RPMI8226 (cell line): ENCODE results near the gene TMPRSS11A.

Source experiments
- DNase-seq: peaks from one replicate; pipeline ENCODE4 v3.0.0-alpha.2; 2015

The TMPRSS11A gene

DNA sequence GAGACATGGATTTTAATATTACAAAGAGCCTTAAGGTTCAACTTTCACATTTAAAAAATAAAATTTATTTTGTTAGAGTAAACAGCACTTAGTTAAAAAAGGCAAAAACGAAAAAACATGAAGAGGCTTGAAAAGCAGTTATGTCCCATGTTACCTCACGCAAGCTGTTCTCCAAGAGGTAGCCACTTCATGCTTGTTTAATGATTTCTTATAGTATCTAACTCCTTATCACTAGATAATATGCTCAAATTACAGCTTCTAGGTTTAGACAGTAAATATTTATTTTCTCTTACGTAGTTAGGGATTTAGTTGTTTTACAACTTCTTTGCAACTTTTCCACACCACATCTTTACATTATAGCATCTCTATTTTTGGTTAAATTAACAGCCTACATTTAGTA lies 51.7 kb downstream of the TMPRSS11A start:
- DNase-seq = no peak

- DNase-seq = no peak
These were observed 52.2 kb downstream of the TMPRSS11A start for GRCh38 chr4:67911141-67911540.

- DNase-seq = no peak
These were observed 52.7 kb downstream of the TMPRSS11A start for GRCh38 chr4:67910585-67910905.

DNA sequence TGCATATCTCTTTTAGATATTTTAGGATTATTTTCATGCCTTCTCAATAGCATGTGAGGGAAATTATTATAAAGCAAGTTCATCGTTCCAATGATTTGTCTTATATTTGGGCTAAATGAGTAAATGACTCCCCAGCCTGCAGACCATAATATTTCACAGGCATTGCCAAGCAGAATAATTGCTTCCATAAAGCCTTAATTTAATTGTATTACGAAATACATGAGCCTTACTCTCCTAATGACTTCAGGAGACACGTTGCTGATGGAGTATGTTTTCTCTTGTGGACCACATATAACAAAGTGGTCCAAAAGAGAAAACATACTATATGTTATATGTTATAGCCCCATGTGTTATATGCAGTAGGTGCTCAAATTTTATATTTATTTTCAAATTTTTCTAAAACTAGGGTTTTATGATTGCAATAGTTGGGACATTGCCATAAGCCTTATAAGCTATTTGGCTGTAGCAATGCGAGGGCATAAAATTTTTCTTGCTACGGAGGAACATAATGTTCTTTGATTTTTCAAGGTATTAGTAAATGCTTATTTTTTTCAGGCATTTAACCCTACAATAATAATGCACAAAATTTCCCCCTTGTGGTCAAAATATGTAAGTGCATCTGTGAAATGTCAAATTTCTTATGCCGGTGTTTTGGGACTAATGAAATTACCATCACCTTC lies 53.2 kb downstream of the TMPRSS11A start:
- peak; percentile 20 for DNase-seq

DNA sequence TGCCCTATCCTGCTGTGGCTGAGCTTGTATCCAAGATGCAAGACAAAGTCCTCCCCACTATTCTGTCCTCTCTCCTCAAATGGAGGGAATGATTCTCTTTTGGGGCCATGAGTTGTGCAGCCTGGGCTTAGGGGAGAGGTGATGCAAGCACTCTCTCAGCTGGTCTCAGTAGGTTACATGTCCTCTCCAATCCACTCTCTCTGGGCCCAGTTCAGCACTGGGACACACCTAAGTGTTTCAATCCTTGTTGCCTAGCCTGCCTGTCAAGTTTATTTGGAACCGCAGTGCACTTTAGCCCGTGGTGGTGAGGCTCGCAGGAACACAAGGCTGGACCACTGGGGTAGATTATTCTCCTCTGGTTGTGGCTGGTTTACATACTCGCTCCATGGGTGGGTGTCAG lies 55.6 kb downstream of the TMPRSS11A start:
- no peak for DNase-seq

- DNase-seq = no peak
These were observed 64.2 kb downstream of the TMPRSS11A start for GRCh38 chr4:67899096-67899495.

GRCh38 chr4:67897686-67898085 lies 65.6 kb downstream of the TMPRSS11A start:
- DNase-seq = no peak

GRCh38 chr4:67896421-67897065 lies 66.8 kb downstream of the TMPRSS11A start:
- DNase-seq = no peak

GRCh38 chr4:67894659-67895058 lies 68.6 kb downstream of the TMPRSS11A start:
- no peak for DNase-seq

DNA sequence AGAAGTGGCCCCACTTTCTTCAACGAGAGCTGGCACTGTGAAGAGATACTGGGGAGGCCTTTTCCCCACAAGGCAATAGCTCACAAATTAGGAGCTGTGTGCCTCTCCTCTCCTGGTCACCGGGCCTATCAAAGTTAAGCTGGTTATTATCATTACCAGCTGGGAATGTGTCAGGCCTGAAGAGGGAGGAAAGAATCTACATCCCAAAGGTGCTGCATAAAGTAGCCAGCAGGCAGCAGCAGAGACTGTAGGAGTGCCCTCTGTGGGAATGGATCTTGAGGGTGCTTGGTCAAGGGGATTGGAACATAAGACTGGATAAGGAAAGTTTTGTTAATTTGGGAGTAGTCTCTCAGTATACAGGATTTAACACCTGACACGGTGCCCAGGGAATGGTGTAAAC lies 70.4 kb downstream of the TMPRSS11A start:
- DNase-seq = no peak

DNA sequence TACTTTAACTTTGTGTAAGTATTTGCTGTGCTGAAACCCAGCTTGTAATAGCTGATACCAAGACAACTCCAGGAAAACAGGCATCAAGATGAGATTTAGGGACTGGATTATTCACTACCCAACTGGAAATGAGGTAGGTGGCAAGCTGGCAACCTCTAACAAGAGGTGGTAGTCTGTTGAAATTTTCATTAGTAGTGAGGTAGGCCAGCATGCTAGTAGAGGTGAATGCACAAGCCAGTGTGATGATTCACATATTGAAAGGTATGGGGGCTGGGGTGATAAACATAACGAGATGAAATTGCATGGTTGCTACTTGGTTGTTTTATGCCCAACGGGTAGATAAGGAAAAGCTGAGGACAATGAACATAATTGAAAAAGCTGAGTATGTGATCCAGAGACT lies 71.0 kb downstream of the TMPRSS11A start:
- no peak for DNase-seq

GRCh38 chr4:67891645-67892044 lies 71.6 kb downstream of the TMPRSS11A start:
- no peak for DNase-seq

DNA sequence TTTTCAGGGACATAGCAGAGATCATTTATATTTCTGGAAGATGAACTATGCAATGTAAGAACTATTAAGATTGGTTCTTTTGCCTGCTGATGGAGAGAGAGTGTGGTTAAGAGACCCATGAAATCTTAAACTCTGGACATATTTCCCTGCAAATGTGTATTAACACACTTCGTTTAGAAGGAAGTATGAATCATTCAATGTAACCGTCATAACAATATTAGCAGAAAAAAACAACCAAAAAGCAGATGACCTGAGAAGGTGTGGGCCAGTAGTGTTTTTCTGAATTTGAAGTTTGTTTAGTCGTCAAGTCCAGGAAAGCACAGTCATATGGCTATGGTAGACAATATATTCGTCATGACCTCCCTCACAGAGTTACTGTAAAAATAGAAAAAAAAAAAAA lies 77.0 kb downstream of the TMPRSS11A start:
- DNase-seq = no peak

- no peak for DNase-seq
These were observed 77.5 kb downstream of the TMPRSS11A start for GRCh38 chr4:67885762-67886161.

- DNase-seq = no peak
These were observed 78.6 kb downstream of the TMPRSS11A start for GRCh38 chr4:67884701-67885100.

GRCh38 chr4:67883902-67884301 lies 79.4 kb downstream of the TMPRSS11A start, which contains the start of gene TMPRSS11D:
Gene TMPRSS11D (minus strand): TSS chr4:67884002. CDS start chr4:67883933, 69 bp downstream.
- DNase-seq = no peak

DNA sequence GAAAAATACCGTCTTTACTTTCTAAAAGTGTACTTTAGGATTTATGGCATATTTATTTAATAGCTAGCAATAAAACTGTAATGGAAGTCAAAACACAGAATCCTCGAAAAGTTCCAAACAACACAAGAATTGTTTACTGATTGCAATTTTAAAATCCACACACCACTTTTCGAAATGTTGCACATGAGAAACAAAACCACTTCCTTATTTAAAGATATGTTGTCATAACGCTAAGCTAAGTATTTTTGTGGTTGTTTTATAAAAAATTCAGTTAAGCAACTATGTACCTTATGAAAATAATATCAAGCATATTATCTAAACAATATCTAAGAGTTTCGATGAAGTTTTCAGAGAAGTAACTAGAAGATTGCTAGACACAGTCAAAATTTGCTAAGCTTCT lies 79.8 kb downstream of the TMPRSS11A start:
- no peak for DNase-seq

DNA sequence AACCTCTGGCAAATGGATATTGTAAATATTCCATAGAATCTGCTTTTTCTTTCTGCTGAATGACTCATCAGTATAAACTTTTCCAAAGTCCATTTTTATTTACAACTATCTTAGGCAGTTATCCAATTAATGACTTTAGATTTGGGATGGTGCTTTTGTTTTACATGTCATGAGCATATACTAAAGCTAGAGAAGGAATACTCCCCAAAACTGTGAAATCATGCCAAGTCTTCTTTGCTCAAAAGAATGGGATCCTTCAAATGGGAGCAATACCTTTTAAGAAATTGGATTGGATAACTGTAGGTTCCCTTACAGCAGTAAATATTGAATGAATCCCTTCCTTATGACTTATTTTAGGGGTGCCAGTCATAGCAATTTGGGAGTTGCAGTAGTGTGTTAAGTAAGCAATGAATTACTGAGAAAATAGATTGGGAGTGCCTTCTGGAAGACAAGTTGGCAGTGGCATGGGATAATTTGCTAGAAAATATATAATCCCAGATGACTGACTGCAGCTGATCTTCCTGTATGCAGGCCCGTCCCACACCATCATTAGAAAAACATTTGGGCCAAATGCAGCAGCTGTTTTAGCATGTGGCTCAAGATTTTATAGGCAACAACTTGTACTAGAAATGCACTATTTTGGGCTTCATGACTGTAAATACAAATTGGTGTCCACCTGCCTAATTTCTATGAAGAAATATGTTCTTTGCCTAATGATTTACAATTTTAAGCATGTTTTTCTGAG lies 82.3 kb downstream of the TMPRSS11A start:
- DNase-seq = no peak

DNA sequence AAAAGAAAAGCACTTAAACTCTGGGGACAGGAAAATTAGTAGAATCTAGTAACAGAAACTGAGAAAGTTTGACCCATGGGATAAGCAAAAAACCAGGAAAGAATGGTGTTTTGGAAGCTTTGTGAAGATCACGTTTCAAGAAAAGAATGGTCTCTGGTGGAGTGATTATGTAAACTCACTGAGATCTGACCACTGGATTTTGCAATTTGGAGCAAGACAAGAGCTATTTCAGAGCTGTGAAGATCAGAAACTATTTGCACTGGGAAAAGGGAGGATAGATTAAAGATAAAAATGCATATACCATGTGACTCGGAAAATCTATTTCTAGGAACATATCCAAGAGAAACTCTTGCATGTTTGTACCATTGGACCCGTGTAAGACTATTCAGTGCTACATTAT lies 83.8 kb downstream of the TMPRSS11A start:
- no peak for DNase-seq

GRCh38 chr4:67877086-67877485 lies 86.2 kb downstream of the TMPRSS11A start:
- no peak for DNase-seq

GRCh38 chr4:67874986-67875385 lies 88.3 kb downstream of the TMPRSS11A start:
- DNase-seq = no peak

DNA sequence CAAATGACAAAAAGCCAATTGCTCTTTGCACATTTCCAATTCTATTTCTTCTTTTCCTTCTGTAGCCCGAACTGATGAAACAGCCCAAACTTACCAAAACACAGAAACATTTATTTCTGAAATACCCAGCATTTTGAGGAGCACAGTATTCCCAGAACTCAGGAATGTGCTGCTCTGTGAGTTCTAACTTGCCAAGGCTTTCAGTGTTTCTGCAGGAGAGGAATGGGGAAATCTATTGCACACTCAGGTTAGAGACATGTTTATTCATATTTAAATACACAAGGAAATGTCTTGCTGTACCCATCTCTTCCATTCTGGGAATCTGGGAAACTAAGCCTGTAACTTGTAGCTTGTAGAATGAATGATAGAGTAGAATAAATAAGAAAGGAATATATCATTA lies 90.2 kb downstream of the TMPRSS11A start:
- DNase-seq = no peak

- peak; percentile 24 for DNase-seq
These were observed 91.4 kb downstream of the TMPRSS11A start for GRCh38 chr4:67871867-67872266.

- no peak for DNase-seq
These were observed 93.6 kb downstream of the TMPRSS11A start for GRCh38 chr4:67869580-67870190.
